Fibroblast of skin of scalp (primary cell): ENCODE measurements around the gene ANXA8.
"Not testable (repeated sequence)": the region's sequence is repeated elsewhere in the genome, so short reads cannot be mapped to it uniquely, and the experiment has no call there.

Experiments
- DNase-seq: peaks from one replicate; pipeline ENCODE4 v3.0.0-alpha.2; 2013

The ANXA8 gene

DNA sequence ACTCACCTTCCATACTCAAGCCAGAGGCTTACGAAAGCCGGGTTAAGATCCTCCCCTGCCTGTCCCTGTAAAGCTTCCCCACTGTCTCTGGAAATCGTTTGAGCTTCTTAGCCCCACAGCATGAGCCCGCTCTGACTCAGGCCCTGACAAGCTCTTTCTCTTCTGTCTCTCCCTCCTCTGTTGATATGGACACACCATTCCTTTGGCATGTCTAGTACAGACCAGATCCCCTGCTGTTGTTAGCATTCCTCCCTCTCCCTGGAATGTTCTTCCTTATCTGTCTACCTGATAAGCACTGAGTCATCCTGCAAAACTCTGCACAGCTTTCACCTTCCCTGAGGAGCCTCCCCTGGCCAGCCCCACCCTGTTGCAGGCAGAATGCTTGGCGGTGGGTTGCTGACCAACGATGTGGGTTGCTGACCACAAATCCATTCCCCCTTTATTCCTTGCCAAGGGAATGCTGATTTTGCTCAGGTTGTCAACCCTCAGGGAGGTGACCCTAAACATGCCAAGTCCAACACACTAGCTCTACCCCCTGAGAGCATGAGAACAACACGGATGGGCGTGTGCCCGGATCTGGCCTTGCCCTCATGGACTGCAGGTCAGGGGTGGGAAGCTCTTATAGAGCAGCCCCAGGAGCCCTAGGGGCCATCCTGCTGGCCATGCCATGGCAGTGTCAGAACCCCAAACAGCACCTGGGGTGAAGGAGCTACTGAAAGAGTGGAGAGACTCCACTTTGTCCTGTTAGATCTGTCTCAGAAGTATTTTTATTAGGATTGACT lies 21.1 kb downstream of the ANXA8 start:
- not testable (repeated sequence) for DNase-seq

DNA sequence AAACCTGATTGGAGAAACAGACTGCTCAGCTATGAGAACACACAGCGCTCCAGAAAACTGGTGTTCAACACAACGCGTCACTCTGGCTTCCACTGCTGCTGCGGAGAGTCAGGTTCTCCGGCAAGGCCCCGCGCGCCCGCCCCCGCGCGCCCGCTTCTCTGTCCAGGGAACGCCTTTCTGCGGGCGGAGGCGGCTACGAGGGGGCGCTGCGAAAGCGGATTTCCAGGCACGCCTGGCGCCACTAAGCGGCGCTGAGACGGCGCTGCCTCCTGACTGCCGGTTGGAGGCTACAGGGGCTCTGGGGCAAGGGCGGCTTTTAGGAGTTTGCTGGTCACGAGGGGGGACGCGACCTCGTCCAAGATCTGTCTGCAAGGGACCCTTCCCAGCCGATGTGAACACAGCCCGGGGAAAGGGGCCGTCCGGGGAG lies 22.6 kb downstream of the ANXA8 start:
- peak; percentile 39 for DNase-seq

DNA sequence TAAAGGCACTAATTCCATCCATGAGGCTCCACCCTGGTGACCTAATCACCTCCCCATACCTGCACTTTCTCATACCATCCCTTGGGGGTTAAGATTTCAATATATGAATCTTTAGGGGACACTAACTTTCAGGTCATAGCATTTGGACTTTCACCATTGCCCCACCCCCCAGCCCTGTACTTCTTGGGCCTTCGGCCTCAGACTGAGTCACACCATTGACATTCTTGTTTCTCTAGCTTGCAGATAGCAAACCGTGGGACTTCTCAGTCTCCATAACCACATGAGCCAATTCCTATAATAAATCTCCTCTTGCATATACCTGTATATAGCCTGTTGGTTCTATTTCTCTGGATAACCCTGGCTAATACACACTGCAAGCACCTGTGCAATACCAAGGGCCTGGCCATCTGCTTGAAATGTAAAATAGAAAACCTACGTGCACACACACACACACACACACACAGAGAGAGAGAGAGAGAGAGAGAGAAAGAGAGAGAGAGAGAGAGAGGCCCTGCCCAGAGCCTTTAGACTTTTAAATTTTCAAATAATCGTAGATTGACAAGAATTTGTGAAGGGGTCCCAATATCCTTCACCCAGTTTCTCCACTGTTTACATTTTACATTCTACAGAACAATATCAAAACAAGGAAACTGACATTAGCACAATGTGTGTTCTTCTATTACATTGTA lies 25.3 kb downstream of the ANXA8 start:
- DNase-seq, result peak; percentile 77

DNA sequence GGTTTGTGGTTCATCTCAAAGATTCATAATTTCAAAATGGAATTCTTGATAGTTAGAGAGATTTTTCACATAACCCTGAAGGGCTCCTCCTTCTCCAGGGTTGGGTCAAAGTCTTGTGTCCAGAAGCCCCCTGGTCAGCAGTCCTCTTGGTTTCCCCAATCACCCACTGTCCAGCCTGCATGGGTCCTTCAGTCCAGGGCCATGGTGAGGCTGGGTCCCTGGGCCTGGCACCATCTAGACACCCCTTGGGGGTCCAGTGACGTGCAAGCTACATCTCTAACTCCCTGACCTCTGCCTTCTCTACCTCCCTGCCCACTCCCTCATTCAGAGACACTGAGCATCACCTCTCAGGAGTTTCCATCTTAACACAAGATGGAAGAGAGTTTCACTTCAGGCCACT lies 26.1 kb downstream of the ANXA8 start:
- DNase-seq, result no peak

DNA sequence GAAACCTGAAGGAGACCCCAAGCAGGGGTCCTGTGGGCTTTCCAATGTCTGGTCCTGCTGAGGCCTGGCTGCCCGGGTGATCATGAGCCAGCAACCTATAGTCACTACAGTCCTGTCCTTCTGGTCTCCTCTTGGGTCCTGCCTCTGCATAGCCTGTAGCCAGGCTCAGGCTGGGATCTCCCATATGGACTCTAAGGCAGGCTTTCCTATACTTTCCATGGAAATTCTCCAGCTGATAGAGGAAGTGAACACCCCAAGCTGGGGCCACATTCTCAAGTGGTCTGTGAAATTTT lies 26.4 kb downstream of the ANXA8 start:
- peak; percentile 20 for DNase-seq

DNA sequence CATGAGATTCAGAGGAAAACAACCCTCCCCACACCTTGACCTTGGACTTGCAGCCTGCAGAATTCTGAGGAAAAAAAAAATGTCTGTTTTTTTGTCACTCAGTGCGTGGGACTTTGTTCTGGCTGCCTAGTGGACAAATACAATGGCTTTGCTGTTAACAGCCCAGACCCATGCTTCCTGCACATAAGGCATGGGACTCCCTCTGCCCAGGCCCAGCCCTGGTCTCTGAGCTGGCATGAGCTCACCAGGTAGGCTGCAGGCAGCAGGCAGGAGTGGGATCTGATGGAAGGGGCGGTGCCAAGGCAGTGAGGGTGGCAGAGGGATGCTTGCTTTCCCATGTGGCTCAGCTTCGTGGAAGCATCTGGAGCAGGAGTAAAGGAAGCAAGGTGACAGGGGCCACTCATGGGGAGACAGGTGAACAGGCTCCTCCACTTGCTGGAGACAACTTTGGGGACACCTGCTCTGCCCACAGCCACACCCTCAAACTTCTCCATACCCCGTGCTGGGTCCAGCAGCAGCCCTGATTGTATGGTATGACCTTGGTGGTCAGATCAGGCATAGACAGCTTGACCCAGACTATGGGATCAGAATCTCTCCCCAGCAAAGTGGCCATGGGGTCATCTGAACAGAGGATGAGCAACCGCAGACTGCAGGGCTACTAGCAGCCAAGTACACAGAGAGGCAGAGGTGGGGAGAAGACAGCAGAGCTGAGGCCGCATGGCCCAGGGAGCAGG lies 27.0 kb downstream of the ANXA8 start:
- no peak for DNase-seq

DNA sequence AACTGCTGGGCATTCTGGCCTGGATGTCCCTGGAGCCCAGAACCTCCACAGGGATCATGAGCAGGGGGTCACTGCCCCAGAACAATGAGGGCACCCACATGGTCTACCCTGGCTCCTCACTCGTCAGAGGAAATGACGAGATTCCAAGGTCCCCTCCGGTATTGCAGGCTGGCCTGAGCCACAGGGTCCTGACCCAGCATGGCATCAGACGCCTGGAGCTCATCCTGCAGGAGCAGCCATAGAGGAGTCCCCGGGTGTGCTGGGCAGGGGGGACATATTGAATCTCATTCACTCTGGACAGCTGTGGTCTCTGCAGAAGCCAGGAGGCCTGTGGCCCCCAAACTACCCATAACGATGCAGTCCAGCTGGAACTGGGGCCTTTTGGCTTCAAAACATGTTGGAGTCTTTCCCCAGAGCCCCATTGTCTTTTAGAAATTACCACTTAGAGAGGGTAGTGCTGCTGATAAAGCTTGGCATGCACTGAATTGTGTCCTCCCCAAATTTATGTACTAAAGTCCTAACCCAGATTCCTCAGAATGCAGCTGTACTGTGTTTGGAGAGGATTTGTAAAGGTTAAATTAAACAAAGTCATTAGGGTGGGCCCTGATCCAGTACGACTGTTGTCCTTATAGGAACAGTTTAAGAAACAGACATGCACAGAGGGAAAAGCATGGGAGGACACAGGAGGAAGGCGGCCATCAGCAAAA lies 27.7 kb downstream of the ANXA8 start:
- no peak for DNase-seq

DNA sequence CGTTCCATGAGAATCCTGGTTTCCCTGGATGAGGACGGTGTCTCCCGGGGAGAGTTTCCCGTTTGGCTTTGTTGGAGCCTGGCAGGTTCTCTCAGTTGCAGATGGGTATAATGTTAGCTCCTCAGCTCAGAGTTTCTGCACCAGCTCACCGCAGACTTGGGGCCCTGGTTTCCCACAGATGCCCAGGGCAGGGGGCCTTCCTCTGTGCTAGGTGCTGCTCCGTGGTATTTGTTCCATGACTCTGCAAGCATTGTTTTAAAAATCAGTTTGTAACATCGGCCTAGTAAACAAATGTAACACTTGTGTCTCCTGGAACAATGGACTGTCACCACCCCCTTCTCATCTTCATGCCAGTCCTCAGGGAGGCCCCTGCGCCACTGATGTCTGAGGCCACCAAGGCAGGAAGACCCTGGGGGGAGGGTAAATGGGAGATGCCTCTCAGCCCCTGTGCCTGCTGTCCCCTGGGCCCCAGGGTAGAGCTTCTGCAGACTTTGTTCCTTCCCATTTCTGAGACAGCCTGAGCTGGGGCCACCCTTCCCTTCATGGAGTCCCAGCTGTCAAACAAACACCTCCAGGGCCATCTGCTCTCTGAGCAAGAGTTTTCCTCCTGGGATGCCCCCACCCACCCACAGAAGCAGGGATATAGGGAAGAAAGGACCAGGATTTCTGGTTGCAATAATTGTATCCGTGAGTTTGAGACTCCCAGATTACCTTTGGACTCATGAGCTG lies 28.4 kb downstream of the ANXA8 start:
- DNase-seq, result not testable (repeated sequence)

DNA sequence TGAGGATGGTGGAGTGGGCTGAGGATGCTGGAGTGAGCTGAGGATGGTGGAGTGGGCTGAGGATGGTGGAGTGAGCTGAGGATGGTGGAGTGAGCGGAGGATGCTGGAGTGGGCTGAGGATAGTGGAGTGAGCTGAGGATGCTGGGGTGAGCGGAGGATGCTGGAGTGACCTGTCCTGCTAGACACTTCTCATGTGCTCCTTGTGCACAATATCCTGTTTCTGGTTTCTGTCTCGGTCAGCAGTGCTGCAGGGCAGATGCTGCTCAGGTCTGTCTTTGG lies 29.2 kb downstream of the ANXA8 start:
- no peak for DNase-seq

DNA sequence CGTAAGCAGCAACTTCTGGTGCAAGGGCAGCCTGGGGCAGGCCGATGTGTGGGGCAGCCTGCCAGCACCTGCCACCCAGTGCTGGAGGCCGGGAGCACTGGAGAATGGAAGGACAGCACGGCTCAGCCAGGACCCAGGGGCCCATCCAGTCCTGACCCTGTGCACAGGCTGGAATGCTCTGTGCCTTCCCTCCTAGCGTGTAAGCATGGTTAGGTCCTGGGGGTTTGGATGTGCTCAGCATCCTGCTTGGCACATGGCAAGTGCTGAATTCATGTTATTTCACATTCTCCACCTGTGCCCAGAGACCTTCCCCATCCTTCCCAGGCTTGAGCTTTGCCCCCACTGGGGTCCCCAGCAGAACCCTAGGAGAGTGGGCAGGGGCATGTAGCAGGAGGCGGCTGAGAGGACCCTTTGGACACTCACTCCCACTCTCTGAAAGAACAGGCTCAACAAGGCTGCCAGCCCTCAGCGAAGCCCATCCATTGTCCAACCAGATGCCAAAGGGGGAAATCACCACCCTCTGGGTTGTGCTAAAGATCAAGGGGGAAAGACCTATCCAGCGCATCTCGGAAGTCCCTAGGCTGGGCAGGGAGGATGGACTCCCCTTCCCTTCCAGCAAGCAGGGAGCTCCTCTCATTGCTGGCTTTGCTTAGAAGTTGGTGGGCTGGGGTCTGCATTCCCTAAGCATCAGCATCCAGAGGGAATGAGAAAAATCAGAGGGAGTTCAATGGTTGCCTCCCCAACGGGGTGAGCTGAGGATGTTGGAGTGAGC lies 29.7 kb downstream of the ANXA8 start:
- DNase-seq, result no peak

DNA sequence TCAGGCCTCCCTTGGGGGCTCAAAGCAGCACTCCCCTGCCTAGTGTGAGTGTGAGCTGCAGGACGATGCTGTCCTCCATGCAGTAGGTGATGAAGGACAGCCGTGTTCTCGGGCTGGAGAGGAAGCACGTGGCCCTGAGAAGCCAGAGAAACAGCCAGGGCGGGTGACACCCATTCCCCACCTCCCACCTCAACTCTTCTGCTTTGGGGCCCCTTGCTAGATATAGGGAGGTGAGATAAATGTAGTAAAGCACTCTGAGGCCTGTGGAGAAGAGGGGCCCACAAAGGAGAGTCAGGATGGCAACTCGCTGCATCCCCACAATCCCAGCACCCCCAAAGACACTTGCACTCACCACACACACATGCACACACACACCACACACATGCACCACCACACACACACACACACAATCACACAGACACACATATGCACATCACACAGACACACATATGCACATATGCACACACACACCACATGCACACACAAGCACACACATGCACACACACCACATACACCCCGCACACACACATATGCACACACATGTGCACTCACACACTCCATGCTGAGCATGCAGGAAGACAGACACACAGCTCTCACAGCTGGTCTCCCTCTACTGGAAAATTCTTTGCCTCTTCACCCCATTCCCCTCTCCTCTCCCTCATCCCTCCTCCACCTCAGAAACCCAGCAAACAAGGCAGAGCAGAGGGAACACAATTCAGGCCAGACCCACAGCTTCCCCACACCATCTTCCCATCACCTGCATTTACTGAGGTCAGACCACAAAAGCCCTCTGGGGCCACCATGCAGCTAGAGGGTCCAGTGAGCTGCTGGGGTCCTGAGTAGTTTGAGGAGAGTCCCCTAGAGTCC lies 30.5 kb downstream of the ANXA8 start:
- DNase-seq, result no peak

DNA sequence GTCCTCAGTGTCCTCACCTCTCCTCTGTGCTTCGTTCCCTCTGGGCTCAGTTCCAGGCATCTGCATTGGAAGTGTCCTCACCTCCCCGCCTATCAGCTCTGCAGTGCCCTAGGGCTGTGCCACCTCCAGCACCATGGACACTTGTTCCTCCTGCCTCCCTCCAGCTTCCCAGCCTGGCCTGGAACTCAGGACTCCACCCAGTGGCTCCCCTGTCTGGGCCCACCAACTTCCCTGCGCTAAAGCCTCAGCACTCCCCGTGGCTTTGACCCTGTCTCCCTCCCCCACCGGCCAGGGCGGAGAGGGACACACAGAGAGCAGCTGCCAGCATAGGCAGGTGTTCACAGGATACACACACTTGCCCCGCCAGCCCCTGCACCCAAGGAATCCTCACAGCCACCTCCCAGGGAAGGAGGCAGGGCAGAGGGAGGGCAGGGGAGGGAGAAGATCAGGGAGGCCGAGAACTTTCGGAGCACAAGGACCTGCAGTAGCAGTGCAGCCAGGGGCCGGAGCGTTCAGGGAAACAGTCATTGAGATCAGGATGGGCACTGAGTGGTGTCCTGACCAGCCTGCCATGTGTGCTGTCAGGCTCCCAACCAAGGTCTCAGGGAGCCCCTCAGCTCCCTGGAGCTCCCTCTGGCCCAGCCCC lies 31.3 kb downstream of the ANXA8 start:
- no peak for DNase-seq

DNA sequence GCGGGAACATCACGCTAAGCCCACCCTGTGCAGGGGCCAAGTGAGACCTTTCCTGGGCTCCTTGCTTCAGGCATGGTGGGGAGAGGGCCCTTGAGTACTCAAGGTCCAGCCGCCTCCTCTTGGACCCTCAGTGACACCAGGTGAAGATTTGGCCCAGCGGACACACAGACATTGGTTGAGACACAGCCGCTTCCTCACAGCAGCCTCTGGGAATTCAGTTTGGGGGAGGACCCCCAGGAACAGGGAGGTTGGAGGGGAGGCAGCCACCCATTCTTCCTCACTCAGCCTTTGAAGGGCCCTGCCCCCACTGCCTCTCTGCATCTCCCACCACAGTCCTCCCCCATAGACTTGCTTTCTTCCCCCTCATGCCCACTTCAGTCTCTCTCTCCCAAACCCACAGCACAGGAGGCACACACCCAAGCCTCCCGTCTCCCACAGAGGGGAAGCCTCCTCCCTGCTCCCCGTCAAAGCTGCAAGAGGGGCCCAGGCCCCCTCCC lies 31.9 kb downstream of the ANXA8 start:
- DNase-seq, result no peak

DNA sequence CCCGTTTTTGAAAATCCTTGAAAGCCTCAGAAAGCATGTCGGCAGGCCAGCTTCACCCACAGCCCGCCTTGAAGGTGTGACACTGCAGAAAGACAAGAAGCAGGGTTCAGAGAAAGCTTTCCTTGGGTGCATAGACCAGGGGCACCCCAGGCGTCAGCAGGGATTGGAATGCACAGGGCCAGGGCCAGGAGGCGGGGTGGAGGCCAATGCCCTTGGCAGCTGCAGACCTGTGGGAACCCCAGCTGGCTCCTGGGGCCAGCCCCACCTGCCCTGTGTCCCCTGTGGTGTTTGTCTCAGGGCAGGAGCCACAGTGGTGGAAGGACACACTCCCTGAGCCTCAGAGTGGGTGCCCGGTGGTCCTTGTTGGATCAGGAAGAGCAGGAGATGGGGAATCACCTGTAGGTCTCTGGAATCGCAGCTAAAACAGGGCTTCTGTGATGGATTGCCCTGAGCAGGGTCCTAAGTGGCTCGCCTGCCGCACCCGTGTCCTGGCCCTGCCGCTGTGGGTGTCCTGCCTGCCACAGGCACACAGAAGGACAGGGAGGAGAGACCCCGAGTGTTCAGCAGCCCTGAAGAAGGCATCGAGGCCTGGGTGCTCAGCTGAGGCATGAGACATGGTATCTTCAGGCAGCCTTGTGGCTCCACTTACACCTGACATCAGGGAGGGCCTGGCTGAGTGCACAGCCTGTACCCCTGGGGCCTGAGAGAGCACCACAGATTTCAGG lies 32.5 kb downstream of the ANXA8 start:
- DNase-seq, result no peak

DNA sequence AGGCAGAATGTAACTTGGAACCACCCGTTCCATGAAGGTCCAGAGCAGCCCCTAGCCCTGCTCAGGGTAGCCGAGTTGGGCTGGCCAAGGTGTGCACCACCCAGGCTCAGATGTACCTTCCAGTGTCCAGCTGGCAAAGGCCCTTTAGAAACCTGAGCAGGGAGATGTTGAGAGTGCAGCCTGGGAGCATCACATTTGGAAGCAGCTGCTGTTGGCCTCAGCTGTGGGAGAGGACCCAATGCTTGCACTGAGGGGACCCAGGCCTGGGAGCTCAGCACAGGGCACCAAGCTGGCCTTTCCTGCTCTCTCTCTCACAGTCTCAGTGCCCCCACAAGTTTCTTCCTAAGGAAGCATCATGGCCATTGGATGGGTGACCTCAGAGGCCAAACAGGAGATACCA lies 33.5 kb downstream of the ANXA8 start:
- DNase-seq, result no peak

DNA sequence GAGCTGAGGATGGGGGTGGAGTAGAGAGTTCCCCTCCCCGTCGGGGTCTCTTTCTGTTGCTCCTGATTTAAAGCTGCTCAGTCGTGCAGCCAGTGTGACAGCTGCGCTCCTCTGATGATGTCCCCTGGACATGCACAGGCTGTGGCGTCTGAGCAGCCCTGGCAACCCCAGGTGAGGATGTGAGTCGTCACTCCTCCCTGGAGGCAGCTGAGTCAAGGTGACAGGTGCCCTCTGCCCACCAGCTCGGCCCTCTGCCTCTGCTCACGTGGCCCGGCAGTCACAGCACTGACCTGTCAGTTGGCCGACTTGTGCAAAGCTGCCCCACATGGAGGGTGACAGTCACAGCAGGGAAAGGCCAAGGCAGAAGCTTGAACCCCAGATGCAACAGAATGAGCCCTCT lies 33.9 kb downstream of the ANXA8 start:
- DNase-seq, result no peak

DNA sequence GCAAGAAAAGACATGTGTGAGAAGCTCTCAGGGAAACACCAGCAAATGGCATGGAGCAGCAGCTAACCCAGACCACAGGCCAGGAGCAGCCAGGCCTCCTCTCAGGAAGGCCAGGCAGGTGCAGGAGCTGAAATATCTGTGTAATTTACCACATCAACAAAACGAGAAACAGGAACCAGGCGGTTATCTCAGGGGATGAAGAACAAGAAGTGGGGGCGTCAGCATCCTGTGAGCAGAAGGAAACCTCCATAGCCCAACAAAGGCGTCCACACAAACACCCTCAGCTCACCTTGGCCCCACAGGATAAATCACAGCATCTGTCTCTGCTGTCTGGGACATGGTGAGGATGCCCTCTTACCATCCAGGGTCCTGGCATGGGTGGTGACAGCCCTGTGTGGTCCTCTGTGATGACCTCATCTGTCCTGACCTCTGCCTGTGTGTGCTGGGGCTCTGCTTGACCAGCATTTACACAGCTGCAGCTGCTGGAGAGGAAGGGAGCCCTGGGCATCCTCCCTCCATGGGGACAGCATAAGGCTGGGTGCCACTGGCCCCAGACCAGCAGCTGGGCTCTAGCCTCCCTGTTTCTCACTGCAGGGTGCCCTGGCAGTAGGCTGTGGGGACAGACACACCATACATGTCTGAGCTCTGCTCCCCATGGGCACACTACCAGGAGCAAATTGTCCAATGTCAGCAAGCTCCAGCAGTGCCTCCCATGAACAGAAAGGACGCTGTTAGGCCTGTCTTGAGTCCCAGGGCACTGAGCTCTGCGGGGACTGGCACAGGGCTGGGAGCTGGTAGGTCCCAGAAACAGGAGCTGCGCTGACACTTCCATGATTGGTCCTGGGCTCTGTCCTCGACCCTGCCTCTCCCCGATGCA lies 34.6 kb downstream of the ANXA8 start:
- no peak for DNase-seq

DNA sequence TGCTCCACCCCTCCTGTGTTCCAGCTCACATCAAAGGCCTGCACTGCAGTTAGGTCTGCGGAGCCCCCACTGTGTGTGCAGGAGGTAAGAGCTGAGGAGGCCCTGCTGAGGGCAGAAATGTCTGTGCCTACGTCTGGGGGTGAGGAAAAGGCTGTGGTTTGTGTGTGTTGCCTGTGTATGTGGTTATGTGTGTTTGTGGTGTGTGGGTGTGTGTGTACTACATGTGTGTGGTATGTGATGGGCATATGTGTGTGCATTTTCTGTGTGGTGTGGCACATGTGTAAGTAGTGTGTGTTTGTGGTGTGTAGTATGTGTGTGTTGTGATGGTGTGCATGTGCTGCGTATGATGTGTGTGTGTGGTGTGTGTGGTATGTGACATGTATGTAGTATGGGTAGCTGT lies 36.2 kb downstream of the ANXA8 start:
- DNase-seq, result no peak
